HEK293T (cell line): ENCODE data around the gene TENM3.

Source experiments
- CTCF ChIA-PET: fragments of 350-600 bp; formaldehyde crosslinking; extraction: SDS; loops from one replicate; lab custom pipeline; 2021; ENCODE audit warnings: antibody characterized with exemption, inconsistent platforms; lab: Yijun Ruan, JAX
- POLR2A ChIA-PET: fragments of 350-600 bp; formaldehyde crosslinking; extraction: SDS; loops from one replicate; lab custom pipeline; 2020; ENCODE audit warnings: antibody characterized with exemption, inconsistent platforms; lab: Yijun Ruan, JAX
- DNase-seq: peaks from one replicate; pipeline ENCODE4 v3.0.0; 2012; ENCODE audit warnings: mixed read lengths; ENCODE audit errors: extremely low spot score
- ARNT ChIP-seq: fragments of 450-650 bp; IDR thresholded peaks from 2 replicates; pipeline ENCODE4 v1.6.1; 2017; ENCODE audit warnings: mild to moderate bottlenecking
- BHLHE40 ChIP-seq: fragments of 450-650 bp; IDR thresholded peaks from 2 replicates; pipeline ENCODE4 v1.6.1; 2016; ENCODE audit warnings: mild to moderate bottlenecking, moderate library complexity, borderline replicate concordance
- CTBP1 ChIP-seq: fragments of 450-650 bp; IDR thresholded peaks from 2 replicates; pipeline ENCODE4 v1.6.1; 2016; ENCODE audit warnings: borderline replicate concordance
- ELF4 ChIP-seq: fragments of 450-650 bp; IDR thresholded peaks from 2 replicates; pipeline ENCODE4 v1.6.1; 2017; ENCODE audit warnings: antibody characterized with exemption
- FOXA1 ChIP-seq: fragments of 450-650 bp; IDR thresholded peaks from 2 replicates; pipeline ENCODE4 v1.6.1; 2016; ENCODE audit warnings: mild to moderate bottlenecking
- FOXK2 ChIP-seq: fragments of 450-650 bp; IDR thresholded peaks from 2 replicates; pipeline ENCODE4 v1.6.1; 2016; ENCODE audit warnings: mild to moderate bottlenecking
- FOXM1 ChIP-seq: fragments of 450-650 bp; IDR thresholded peaks from 2 replicates; pipeline ENCODE4 v1.6.1; 2017; ENCODE audit warnings: mild to moderate bottlenecking, borderline replicate concordance
- HDGF ChIP-seq: fragments of 450-650 bp; IDR thresholded peaks from 2 replicates; pipeline ENCODE4 v1.6.1; 2017; ENCODE audit warnings: antibody characterized with exemption, borderline replicate concordance
- L3MBTL2 ChIP-seq: fragments of 450-650 bp; conservative IDR thresholded peaks from 2 replicates; pipeline ENCODE4 v1.6.1; 2016; ENCODE audit warnings: mild to moderate bottlenecking
- LEF1 ChIP-seq: fragments of 450-650 bp; IDR thresholded peaks from 2 replicates; pipeline ENCODE4 v1.6.1; 2017; ENCODE audit warnings: mild to moderate bottlenecking, borderline replicate concordance
- NFRKB ChIP-seq: fragments of 450-650 bp; IDR thresholded peaks from 2 replicates; pipeline ENCODE4 v1.6.1; 2016; ENCODE audit warnings: mild to moderate bottlenecking, moderate library complexity
- PKNOX1 ChIP-seq: fragments of 450-650 bp; IDR thresholded peaks from 2 replicates; pipeline ENCODE4 v1.6.1; 2016
- SP1 ChIP-seq: fragments of 450-650 bp; IDR thresholded peaks from 2 replicates; pipeline ENCODE4 v1.6.1; 2017
- SUZ12 ChIP-seq: fragments of 450-650 bp; IDR thresholded peaks from 2 replicates; pipeline ENCODE4 v1.6.1; 2016; ENCODE audit warnings: mild to moderate bottlenecking
- TARDBP ChIP-seq: fragments of 450-650 bp; IDR thresholded peaks from 2 replicates; pipeline ENCODE4 v1.6.1; 2016
- ZNF384 ChIP-seq: fragments of 450-650 bp; IDR thresholded peaks from 2 replicates; pipeline ENCODE4 v1.6.1; 2016

The TENM3 gene

GRCh38 chr4:182223708-182224107 lies 19.5 kb upstream of the TENM3 start:
- ChIA-PET CTCF (no interaction called here), POLR2A (no interaction called here)
- TF ChIP-seq FOXA1: no peak
- TF ChIP-seq CTBP1: no peak
- no peak for TF ChIP-seq NFRKB
- TF ChIP-seq HDGF: no peak
- TF ChIP-seq PKNOX1: no peak
- no peak for TF ChIP-seq ELF4
- TF ChIP-seq SUZ12: no peak
- TF ChIP-seq SP1: no peak
- no peak for TF ChIP-seq TARDBP
- TF ChIP-seq ARNT: no peak
- no peak for TF ChIP-seq ZNF384
- no peak for TF ChIP-seq FOXK2
- TF ChIP-seq LEF1: no peak
- TF ChIP-seq BHLHE40: no peak
- no peak for TF ChIP-seq FOXM1
- no peak for TF ChIP-seq L3MBTL2
- DNase-seq: no peak

- POLR2A ChIA-PET: interaction anchor here (0.6 kb wide), 1 partner anchor 224 kb away, joined by 3 read pairs; no protein-coding TSS in a partner anchor
- no peak for TF ChIP-seq SUZ12
- TF ChIP-seq BHLHE40: no peak
- TF ChIP-seq L3MBTL2: no peak
- TF ChIP-seq LEF1: no peak
- TF ChIP-seq ARNT: no peak
- no peak for DNase-seq
- CTCF ChIA-PET: interaction anchor here (0.6 kb wide), 1 partner anchor 525 kb away, joined by 6 read pairs; no protein-coding TSS in a partner anchor
Measured at GRCh38 chr4:182224192-182224850, 18.9 kb upstream of the TENM3 start.

- POLR2A ChIA-PET: no interaction called here
Measured at GRCh38 chr4:182225257-182225852, 17.8 kb upstream of the TENM3 start.

GRCh38 chr4:182227611-182228010 lies 15.6 kb upstream of the TENM3 start:
- CTCF ChIA-PET: interaction anchor here (1.7 kb wide), 1 partner anchor 49 kb away, joined by 6 read pairs; no protein-coding TSS in a partner anchor
- POLR2A ChIA-PET: no interaction called here
- DNase-seq: no peak
- TF ChIP-seq NFRKB (no peak), SUZ12 (no peak), LEF1 (no peak), BHLHE40 (no peak), FOXM1 (no peak)

More at GRCh38 chr4:182225257-182225852, 17.8 kb upstream of the TENM3 start:
- no peak for DNase-seq
- CTCF ChIA-PET: no interaction called here
- TF ChIP-seq ZNF384: no peak
- no peak for TF ChIP-seq ELF4
- no peak for TF ChIP-seq NFRKB
- no peak for TF ChIP-seq FOXM1
- no peak for TF ChIP-seq CTBP1
- TF ChIP-seq TARDBP: no peak
- TF ChIP-seq FOXK2: no peak
- TF ChIP-seq LEF1: no peak
- TF ChIP-seq SUZ12: no peak

GRCh38 chr4:182228991-182229577 lies 14.1 kb upstream of the TENM3 start:
- TF ChIP-seq ZNF384 (no peak), TARDBP (no peak), PKNOX1 (no peak), FOXM1 (no peak), BHLHE40 (no peak)
- DNase-seq: no peak
- ChIA-PET POLR2A (interaction anchor here (1.0 kb wide), 1 partner anchor 14 kb away, joined by 3 read pairs; no protein-coding TSS in a partner anchor), CTCF (interaction anchor here (1.0 kb wide), 1 partner anchor 9 kb away, joined by 6 read pairs; no protein-coding TSS in a partner anchor)

- CTCF ChIA-PET: no interaction called here
- DNase-seq: no peak
- TF ChIP-seq L3MBTL2: no peak
- POLR2A ChIA-PET: interaction anchor here (1.4 kb wide), 1 partner anchor 11 kb away, joined by 3 read pairs; no protein-coding TSS in a partner anchor
Measured at GRCh38 chr4:182230256-182230655, 12.9 kb upstream of the TENM3 start.

GRCh38 chr4:182231080-182231479 lies 12.1 kb upstream of the TENM3 start:
- ChIA-PET CTCF (interaction anchor here (0.6 kb wide), 2 partner anchors 20 to 55 kb away, joined by 3 to 5 read pairs; no protein-coding TSS in a partner anchor), POLR2A (interaction anchor here (1.4 kb wide), 1 partner anchor 12 kb away, joined by 3 read pairs; no protein-coding TSS in a partner anchor)
- DNase-seq: no peak
- TF ChIP-seq FOXA1: no peak
- no peak for TF ChIP-seq FOXM1
- no peak for TF ChIP-seq ZNF384
- TF ChIP-seq SUZ12: no peak
- no peak for TF ChIP-seq BHLHE40
- TF ChIP-seq FOXK2: no peak
- TF ChIP-seq NFRKB: no peak
- no peak for TF ChIP-seq ARNT
- no peak for TF ChIP-seq HDGF
- no peak for TF ChIP-seq L3MBTL2
